Adipose tissue (tissue), 3 donors: ENCODE data around the gene ARHGAP22. TPM values are rescaled to one million over a fixed set of nuclear protein-coding genes. Genes with fewer than 3 reads are reported as not detected.

ENCODE experiments used
- H3K27ac ChIP-seq: one replicate; pipeline ENCODE4 v1.5.1; 2013; ENCODE audit warnings: low read depth, low read length
- WGBS, 3 donors: extraction: QIAGEN DNeasy Blood & Tissue Kit; methylation state at CpG; one replicate each; pipeline ENCODE4 v1.1.7; 2013; 5-methylcytosine and 5-hydroxymethylcytosine counted together
- polyA plus RNA-seq, 3 donors: library from polyadenylated mRNA; stranded (reverse); fragments of 200-250 nt; gene quantifications; one replicate each; pipeline ENCODE4 v1.2.3, GENCODE V29; 2013
- donor health status: healthy with polysubstance abuse.
- donor health status: Bipolar disorder and iron deficiency.
- donor health status: healthy.

ARHGAP22 gene
- polyA plus RNA-seq, 3 donors: 0.56 to 2.9 (median 0.98) TPM

DNA sequence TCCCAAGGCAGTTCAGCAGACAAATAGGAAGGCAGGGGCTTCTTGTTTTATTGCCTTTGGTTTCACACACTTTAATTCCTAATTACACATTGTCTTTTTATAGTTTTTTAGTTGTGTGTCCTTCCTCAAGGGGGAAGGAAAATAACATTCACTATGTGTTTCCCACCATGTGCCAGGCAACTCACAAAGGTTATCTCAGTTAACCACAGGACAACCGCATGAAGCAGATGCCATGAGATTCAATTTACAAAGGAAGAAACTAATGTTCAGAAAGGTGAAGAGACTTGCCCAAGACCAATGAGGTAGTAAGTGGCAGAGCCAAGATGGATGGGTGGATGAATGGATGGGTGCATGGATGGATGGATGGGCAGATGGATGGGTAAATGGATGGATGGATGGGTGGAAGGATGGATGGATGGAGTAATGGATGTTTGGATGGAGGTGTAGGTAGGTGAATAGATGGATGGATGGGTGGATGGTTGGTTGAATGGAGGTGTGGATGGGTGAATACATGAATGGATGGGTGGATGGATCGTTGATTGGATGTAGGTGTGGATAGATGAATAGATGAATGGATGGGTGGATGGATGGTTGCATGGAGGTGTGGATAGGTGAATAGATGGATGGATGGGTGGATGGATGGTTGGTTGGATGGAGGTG lies 77.9 kb downstream of the ARHGAP22 start:
- no peak overlapping the region for H3K27ac ChIP-seq
- WGBS, 3 donors: 82 to 93% (median 83%) methylated on average over 2 of the region's 2 CpGs

- 24 to 44% (median 35%) methylated on average over 14 of the region's 14 CpGs for WGBS, 3 donors
- no peak overlapping the region for H3K27ac ChIP-seq
Measured at GRCh38 chr10:48526011-48526821, 78.7 kb downstream of the ARHGAP22 start.

DNA sequence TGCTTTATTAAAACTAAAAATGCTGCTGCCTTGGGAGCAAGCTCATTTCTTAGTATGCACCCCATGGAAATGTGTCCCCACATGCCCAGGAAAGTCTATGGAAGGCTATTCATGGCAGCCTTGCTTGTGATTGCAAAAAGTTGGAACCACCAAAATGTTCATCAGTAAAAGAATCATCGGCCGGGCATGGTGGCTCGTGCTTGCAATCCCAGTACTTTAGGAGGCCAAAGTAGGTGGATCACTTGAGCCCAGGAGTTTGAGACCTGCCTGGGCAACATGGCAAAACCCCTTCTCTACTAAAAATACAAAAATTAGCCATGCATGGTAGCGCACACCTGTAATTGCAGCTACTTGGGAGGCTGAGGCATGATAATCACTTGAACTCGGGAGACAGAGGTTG lies 79.8 kb downstream of the ARHGAP22 start:
- no peak overlapping the region for H3K27ac ChIP-seq
- WGBS, 3 donors: 96 to 97% (median 97%) methylated on average over 5 of the region's 5 CpGs

GRCh38 chr10:48523820-48524758 lies 80.8 kb downstream of the ARHGAP22 start:
- WGBS, 3 donors: 5 to 9% (median 8%) methylated on average over 43 to 93 of the region's 93 CpGs

GRCh38 chr10:48523212-48523819 lies 81.6 kb downstream of the ARHGAP22 start:
- 2 to 4% (median 3%) methylated on average over 43 to 46 of the region's 47 CpGs for WGBS, 3 donors
- H3K27ac ChIP-seq: no peak overlapping the region

More at GRCh38 chr10:48523820-48524758, 80.8 kb downstream of the ARHGAP22 start:
- no peak overlapping the region for H3K27ac ChIP-seq

- 84 to 87% (median 87%) methylated on average over 7 of the region's 7 CpGs for WGBS, 3 donors
Measured at GRCh38 chr10:48522011-48522765, 82.7 kb downstream of the ARHGAP22 start.

DNA sequence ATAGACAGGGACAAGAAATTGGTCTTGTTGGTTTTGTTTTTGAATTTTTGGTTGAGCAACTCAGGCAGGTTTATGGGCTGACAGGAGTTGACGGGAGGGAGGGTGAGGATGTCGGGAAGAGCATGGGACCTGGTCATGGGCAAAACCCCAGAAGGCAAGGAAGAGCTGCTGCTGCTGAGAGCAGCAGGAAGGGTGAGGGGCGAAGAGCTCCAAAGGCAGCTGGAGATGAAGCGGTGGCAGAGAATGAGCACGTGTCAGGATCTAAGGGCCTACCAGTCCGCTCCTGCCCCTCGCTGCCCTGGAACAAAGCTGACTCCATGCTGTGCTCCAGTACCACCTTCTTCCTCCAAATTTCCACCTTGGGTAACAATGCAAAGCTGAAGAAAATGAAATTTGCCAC lies 84.3 kb downstream of the ARHGAP22 start:
- 92 to 96% (median 93%) methylated on average over 7 of the region's 7 CpGs for WGBS, 3 donors
- no peak overlapping the region for H3K27ac ChIP-seq

More at GRCh38 chr10:48522011-48522765, 82.7 kb downstream of the ARHGAP22 start:
- H3K27ac ChIP-seq: no peak overlapping the region

DNA sequence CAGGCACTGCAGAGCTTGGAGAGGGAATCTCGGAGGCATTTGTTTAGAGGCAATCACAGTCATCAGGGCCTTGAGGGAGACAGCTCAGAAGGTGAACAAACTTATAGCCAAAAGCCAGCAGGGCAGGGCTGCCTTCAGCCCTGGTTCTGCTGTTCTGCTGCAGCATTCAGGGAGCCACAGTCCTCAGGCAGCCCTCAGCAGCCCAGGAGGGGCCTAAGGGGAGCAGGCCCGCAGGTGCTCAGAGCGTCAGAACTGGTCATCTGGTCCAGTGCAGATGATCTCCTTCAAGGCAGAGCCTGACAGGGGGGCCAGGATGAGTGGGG lies 84.7 kb downstream of the ARHGAP22 start:
- 85 to 97% (median 90%) methylated on average over 3 of the region's 3 CpGs for WGBS, 3 donors
- H3K27ac ChIP-seq: no peak overlapping the region

- H3K27ac ChIP-seq: no peak overlapping the region
- 68 to 91% (median 81%) methylated on average over 12 of the region's 12 CpGs for WGBS, 3 donors
Measured at GRCh38 chr10:48519481-48520183, 85.2 kb downstream of the ARHGAP22 start.

DNA sequence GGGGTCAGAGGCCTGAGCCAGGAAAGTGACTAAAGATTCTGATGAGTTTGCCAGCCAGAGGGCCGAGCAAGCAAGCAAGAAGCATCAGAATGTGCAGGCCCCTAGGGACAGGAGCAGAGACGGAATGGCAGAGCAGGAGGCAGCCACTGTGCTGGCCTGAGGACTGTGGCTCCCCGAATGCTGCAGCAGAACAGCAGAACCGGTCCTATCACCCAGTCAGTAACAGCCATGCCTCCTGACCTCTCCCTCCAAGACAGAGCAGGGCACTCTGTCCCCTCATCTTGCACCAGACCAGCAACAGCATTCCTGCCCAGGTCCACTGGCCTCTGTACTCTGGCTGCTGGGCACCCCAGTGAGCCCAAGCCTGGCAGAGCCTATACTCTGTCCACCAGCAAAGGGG lies 85.9 kb downstream of the ARHGAP22 start:
- 66 to 86% (median 69%) methylated on average over 4 of the region's 4 CpGs for WGBS, 3 donors

DNA sequence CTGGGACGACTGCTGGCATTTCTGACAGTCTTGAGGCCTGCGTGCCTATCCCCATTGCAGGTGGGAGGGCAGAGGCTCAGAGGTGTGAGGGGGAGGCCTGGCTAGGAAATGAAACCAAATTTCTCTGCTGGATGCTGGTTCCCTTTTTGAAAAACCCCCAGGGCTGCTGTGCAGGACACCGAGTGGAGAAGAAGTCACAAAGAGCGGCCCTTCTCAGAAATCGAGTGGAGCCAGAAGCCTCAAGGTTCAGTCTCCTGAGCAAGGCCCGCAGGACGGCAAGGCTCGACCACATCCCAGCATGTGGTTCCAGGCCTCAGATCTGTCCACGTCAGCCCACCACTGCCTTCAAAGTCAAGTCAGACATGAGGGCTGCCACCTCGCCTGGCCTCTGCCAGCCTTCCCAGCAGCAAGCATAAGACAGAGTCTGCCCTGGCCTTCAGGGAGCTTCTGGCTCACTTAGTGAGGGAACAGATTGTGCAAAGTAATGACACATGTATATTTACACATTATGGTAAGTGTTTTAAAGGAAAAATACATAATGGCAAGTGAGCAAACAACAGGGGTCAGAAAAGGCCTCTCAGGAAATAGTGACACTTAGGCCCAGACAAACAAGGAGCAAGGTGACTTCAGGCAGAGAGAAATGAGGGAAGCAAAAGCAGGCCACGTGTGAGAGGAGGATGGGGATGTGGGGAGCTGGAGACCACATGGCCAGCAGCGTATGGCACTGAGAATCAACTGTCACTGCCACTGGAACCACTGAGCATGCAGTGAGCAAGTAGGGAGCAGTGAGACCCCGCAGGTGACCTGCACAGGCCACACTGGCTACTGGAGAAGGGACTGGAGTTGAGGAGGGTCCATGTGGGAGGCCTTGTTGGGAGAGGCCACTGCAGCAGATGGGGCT lies 86.7 kb downstream of the ARHGAP22 start:
- no peak overlapping the region for H3K27ac ChIP-seq

More for the DNA sequence above, 85.9 kb downstream of the ARHGAP22 start:
- no peak overlapping the region for H3K27ac ChIP-seq

GRCh38 chr10:48517482-48517881 lies 87.4 kb downstream of the ARHGAP22 start:
- WGBS, 3 donors: 78 to 85% (median 82%) methylated on average over 9 of the region's 9 CpGs
- no peak overlapping the region for H3K27ac ChIP-seq

More for the DNA sequence above, 86.7 kb downstream of the ARHGAP22 start:
- 56 to 83% (median 73%) methylated on average over 13 of the region's 13 CpGs for WGBS, 3 donors

DNA sequence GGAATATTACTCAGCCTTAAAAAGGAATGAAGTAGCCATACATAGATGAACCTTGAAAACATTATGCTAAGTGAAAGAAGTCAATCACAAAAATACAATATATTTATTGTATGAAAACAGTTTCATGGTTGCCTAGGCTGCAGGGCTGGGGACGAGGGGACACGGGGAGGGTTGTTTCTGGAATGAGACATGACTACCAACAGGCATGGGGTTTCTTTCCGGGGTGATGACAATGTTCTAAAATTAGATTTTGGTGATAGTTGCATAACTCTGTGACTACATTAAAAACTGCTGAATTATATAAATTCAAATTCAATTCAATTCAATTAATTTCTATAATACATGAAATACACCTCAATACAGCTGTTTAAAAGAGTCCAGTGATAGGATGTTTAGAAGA lies 88.0 kb downstream of the ARHGAP22 start:
- WGBS, 3 donors: 73 to 94% (median 81%) methylated on average over 3 of the region's 3 CpGs
- H3K27ac ChIP-seq: no peak overlapping the region

- 77 to 95% (median 89%) methylated on average over 1 of the region's 1 CpG for WGBS, 3 donors
- no peak overlapping the region for H3K27ac ChIP-seq
Measured at GRCh38 chr10:48514916-48515315, 90.0 kb downstream of the ARHGAP22 start.

DNA sequence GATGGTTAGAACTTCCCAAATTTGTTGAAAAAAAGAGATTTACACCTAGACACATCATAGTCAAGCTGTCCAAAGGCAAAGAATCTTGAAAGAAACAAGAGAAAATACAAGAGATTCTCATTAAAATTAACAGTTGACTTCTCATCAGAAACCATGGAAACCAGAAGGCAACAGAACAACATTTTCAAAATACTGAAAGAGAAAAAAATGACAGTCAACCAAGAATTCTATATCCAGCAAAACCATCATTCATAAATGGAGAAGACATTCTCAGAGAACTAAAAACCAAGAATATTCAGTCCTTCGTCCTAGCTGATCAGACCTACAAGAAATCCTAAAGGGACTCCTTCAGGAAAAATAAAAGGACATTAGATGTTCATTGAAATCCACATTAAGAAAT lies 90.6 kb downstream of the ARHGAP22 start:
- no peak overlapping the region for H3K27ac ChIP-seq
- 84 to 93% (median 92%) methylated on average over 1 of the region's 1 CpG for WGBS, 3 donors

DNA sequence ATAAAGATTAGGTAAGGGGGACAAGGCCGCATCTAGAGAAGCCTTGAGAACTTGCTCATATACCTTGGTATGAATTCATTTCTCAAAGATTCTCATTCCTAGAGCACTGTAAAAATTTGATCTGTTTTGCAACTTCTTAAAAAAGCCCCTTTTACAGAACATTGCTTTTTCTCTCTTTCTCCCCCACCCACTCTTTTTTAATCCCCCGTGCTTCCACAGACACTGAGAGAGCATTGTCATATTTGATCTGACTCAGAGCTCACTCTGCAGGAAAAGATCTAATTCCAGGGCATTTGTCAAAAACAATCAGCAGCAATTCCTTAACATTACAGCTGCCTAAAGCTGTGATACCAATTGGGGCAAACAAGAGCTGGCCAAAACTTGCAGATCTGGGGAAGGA lies 92.0 kb downstream of the ARHGAP22 start:
- WGBS, 3 donors: 83 to 88% (median 84%) methylated on average over 2 of the region's 2 CpGs
- H3K27ac ChIP-seq: no peak overlapping the region
